Measurements from ENCODE around the gene CFAP119.

- TF ChIP-seq CTCF (conservative IDR thresholded peaks at IDR 0.05 in 1 of 2, IDR thresholded peaks at IDR 0.05 in 1 of 2; ENCODE audit: extremely low read depth in 1 of 2, insufficient read depth in 1 of 2, low read depth in 1 of 2, low read length in 2 of 2): no peak
- no peak for TF ChIP-seq EZH2 (IDR thresholded peaks at IDR 0.05; ENCODE audit: borderline replicate concordance, low read length)
Measured at GRCh38 chr16:30721606-30722005, 40.3 kb downstream of the CFAP119 start.

All from mammary epithelial cell (primary cell).